Activated T-helper 17 cell treated with anti-CD3 and anti-CD28 coated beads, Interleukin-2, amount 50 U/mL, for 72 hours (primary cell): ENCODE measurements around the gene HLA-A. TPM values are rescaled to one million over a fixed set of nuclear protein-coding genes. Genes with fewer than 3 reads are reported as not detected.

Experiments used
- ATAC-seq: fragments of 150-1000 bp; cut with Tn5 transposase; replicated peaks from 2 replicates; pipeline ENCODE4 v1.10.0; 2021; ENCODE audit warnings: mild to moderate bottlenecking, moderate library complexity
- H3K27ac Mint-ChIP-seq: one replicate; pipeline ENCODE4 v1.8.0; 2022; ENCODE audit warnings: mixed read lengths
- H3K27me3 Mint-ChIP-seq: one replicate; pipeline ENCODE4 v1.8.0; 2022; ENCODE audit warnings: mixed read lengths
- H3K36me3 Mint-ChIP-seq: one replicate; pipeline ENCODE4 v1.8.0; 2022; ENCODE audit warnings: low read depth, mild to moderate bottlenecking, mixed read lengths
- H3K4me1 Mint-ChIP-seq: one replicate; pipeline ENCODE4 v1.8.0; 2022; ENCODE audit warnings: mixed read lengths
- H3K4me3 Mint-ChIP-seq: one replicate; pipeline ENCODE4 v1.8.0; 2022; ENCODE audit warnings: mild to moderate bottlenecking, mixed read lengths
- H3K9me3 Mint-ChIP-seq: one replicate; pipeline ENCODE4 v1.8.0; 2022; ENCODE audit warnings: mixed read lengths
- total RNA-seq, 2 donors: library from RNA; stranded (reverse); gene quantifications; one replicate each; pipeline ENCODE4 v1.2.3, GENCODE V29; 2022

Gene HLA-A
- total RNA-seq: 1,000 to 10,000 TPM; 1,094 to 1,926 TPM

DNA sequence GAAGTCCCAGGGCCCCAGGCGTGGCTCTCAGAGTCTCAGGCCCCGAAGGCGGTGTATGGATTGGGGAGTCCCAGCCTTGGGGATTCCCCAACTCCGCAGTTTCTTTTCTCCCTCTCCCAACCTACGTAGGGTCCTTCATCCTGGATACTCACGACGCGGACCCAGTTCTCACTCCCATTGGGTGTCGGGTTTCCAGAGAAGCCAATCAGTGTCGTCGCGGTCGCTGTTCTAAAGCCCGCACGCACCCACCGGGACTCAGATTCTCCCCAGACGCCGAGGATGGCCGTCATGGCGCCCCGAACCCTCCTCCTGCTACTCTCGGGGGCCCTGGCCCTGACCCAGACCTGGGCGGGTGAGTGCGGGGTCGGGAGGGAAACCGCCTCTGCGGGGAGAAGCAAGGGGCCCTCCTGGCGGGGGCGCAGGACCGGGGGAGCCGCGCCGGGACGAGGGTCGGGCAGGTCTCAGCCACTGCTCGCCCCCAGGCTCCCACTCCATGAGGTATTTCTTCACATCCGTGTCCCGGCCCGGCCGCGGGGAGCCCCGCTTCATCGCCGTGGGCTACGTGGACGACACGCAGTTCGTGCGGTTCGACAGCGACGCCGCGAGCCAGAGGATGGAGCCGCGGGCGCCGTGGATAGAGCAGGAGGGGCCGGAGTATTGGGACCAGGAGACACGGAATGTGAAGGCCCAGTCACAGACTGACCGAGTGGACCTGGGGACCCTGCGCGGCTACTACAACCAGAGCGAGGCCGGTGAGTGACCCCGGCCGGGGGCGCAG, at the start of gene HLA-A:
Gene HLA-A, plus strand, starts transcription at position 258 of the 778 bp plus-strand sequence. Its CDS starts 22 bp downstream, at position 280.
- peak; percentile 93 for ATAC-seq
- H3K27ac Mint-ChIP-seq: peak within 1 kb of the TSS; percentile 100
- H3K36me3 Mint-ChIP-seq: peaks cover 56% of the 10 kb centered on the region
- H3K27me3 Mint-ChIP-seq: no peaks in the 10 kb centered on the region
- peak within 1 kb of the TSS; percentile 99 for H3K4me3 Mint-ChIP-seq
- H3K9me3 Mint-ChIP-seq: no peaks in the 10 kb centered on the region
- H3K4me1 Mint-ChIP-seq: peaks cover 20% of the 10 kb centered on the region

DNA sequence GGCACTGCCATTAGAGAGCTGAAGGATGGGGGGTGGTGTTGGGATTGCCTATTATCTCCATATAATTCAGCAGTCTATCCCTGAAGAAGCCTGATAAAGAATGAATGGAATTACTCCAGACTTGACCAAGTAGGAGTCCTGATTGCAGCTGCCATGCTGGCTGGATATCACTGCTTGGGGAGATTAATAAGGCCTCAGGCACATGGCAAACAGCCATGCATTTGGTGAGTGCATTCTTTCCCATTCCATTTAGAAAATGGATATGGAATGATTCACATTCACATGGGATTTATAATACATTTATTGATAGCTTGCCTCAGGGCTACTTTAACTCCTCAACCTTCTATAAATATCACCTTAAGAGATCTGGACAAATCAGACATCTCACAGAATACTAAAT, 49.6 kb upstream of the HLA-A start:
- Mint-ChIP-seq H3K4me1 (peaks cover 5% of the 10 kb centered on the region), H3K4me3 (no peak overlapping the region), H3K9me3 (no peaks in the 10 kb centered on the region), H3K27ac (no peak overlapping the region), H3K36me3 (peaks cover 10% of the 10 kb centered on the region), H3K27me3 (no peaks in the 10 kb centered on the region)
- ATAC-seq: no peak

DNA sequence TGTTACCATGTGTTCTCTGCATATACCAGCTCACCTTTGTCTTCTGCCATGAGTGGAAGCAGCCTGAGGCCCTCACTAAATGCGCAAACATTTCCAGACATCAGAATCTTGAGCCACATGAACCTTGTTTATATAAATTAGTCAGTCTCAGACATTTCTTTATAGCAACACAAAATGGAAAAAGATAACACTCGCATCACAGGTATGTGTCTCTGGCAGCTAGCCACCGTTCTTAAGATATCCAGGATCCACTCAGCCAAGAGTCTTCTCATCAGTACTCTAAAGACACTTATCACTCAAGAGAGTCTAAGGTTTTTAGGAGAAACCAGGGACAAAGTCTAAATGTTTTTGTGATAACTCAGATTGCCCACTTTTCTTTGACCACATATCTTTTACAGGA, 43.1 kb upstream of the HLA-A start:
- Mint-ChIP-seq H3K4me1 (no peaks in the 10 kb centered on the region), H3K36me3 (no peaks in the 10 kb centered on the region), H3K27me3 (no peaks in the 10 kb centered on the region), H3K9me3 (no peaks in the 10 kb centered on the region), H3K27ac (no peak overlapping the region), H3K4me3 (no peak overlapping the region)
- no peak for ATAC-seq

DNA sequence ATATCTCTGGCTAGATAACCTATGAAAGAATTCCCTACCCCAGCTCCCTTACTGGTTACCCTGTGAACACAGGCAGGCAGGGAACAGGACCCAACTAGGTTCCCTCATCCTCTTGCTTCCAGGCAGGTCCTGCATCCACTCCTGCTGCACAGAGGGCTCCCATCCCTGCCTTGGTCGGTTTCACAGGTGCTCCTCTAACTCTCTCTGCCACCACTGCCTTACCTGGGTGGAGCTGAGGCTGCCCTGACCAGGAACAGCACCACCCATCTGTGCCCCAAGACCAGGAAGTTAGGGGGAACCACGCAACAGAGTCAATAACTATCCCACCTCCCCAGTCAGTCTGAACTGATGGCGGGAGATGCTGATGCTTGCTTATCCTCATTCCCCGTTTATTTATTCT, 37.0 kb upstream of the HLA-A start:
- ATAC-seq: no peak
- no peaks in the 10 kb centered on the region for H3K9me3 Mint-ChIP-seq
- no peaks in the 10 kb centered on the region for H3K36me3 Mint-ChIP-seq
- no peaks in the 10 kb centered on the region for H3K27me3 Mint-ChIP-seq
- no peaks in the 10 kb centered on the region for H3K4me1 Mint-ChIP-seq
- no peak overlapping the region for H3K27ac Mint-ChIP-seq
- no peak overlapping the region for H3K4me3 Mint-ChIP-seq

DNA sequence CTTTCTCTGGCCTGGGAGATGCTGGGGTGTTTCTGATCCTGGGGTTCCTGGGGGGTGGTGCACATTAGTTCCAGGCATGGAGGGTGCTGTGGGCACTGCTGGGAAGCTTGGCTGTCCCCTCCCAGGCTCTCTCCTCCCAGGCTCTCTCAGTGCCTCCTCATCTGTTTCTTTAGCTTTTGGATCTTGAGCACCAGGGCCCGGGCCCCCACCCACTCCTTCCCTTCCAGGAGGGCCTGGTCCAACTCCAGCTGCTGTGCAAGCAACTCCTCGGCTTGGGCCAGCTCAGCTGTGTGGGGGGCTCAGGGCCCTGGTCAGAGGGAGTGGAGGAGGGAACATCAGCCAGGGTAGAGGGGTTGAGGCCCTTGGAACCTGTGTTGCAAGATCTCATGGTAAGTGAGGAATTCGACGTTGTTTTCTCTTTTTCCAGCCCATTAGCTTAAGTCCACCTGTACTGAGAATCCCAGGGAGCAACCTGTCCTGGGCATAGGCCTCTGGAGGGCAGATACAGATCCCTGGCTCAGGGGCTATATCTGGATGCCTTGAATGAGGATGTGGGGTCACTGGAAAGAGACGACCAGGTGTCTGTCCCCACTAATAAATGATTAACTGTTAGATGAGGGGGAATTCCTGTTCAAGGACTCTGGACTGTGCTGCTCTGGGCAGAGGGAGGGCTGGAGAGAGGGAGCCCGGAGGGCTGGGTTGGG, 34.5 kb upstream of the HLA-A start:
- H3K36me3 Mint-ChIP-seq: no peaks in the 10 kb centered on the region
- H3K27ac Mint-ChIP-seq: no peak overlapping the region
- no peaks in the 10 kb centered on the region for H3K9me3 Mint-ChIP-seq
- no peak for ATAC-seq
- no peak overlapping the region for H3K4me3 Mint-ChIP-seq
- peaks cover 4% of the 10 kb centered on the region for H3K4me1 Mint-ChIP-seq
- H3K27me3 Mint-ChIP-seq: no peaks in the 10 kb centered on the region

DNA sequence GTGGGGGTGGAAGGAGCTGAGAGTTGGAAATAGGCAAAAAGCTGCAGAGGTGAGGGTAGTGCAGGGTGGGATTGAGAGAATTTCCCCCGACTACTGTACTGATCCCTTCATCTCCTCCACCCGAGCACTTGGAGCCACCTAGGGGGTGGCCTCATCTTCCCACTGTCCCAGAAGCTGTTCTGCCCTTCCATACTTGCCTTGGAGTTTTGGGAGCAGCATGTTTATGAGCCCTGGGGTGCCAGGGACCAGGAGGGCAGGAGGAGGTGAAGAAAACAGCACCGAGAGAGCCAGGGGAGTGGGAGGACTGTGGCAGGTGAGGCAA, 34.0 kb upstream of the HLA-A start:
- H3K36me3 Mint-ChIP-seq: no peaks in the 10 kb centered on the region
- no peaks in the 10 kb centered on the region for H3K27me3 Mint-ChIP-seq
- no peak for ATAC-seq
- H3K27ac Mint-ChIP-seq: no peak overlapping the region
- no peaks in the 10 kb centered on the region for H3K9me3 Mint-ChIP-seq
- peaks cover 4% of the 10 kb centered on the region for H3K4me1 Mint-ChIP-seq
- no peak overlapping the region for H3K4me3 Mint-ChIP-seq

DNA sequence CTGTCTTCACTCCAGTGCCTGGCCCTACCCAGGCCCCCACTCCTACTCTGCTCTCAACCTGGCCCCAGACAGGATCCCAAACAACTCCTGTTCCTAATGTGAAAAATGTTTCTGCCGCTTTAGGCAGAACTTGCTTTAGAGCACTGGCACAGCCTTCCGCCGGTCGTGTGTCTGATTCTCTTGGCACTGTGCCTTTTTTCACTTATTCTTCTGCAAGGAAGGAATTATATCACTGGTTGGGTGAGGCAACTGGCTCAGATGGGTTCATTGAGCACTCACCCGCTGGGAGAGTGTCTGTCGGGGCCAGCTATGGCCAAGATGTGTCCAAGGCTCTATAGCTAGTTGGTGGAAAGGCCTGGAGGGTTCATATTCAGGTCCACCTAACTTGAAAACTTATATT, 33.6 kb upstream of the HLA-A start:
- Mint-ChIP-seq H3K27ac (no peak overlapping the region), H3K36me3 (no peaks in the 10 kb centered on the region), H3K9me3 (no peaks in the 10 kb centered on the region), H3K27me3 (no peaks in the 10 kb centered on the region), H3K4me3 (no peak overlapping the region), H3K4me1 (peaks cover 4% of the 10 kb centered on the region)
- ATAC-seq: no peak

DNA sequence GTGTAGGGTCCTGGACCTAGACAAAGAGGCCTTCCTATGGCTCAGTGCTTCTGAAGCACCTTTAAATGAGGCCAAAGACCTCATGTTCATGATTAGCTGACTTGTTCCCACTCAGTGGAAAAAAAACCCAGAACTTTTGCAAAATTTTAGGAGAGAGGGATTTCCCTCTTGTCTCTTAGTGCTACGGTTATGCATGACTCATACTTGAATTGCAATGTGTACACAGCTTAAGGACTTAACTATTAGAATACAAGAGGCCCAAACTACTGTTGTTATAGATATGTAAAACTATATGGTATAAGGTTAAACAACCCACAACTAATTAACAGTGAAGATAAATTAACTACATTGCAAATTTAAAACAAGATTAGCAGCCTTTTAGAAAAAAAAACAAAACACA, 32.3 kb upstream of the HLA-A start:
- no peak overlapping the region for H3K27ac Mint-ChIP-seq
- H3K4me1 Mint-ChIP-seq: peaks cover 4% of the 10 kb centered on the region
- no peaks in the 10 kb centered on the region for H3K9me3 Mint-ChIP-seq
- no peaks in the 10 kb centered on the region for H3K36me3 Mint-ChIP-seq
- H3K27me3 Mint-ChIP-seq: no peaks in the 10 kb centered on the region
- H3K4me3 Mint-ChIP-seq: peak overlapping the region; percentile 17
- peak; percentile 76 for ATAC-seq

DNA sequence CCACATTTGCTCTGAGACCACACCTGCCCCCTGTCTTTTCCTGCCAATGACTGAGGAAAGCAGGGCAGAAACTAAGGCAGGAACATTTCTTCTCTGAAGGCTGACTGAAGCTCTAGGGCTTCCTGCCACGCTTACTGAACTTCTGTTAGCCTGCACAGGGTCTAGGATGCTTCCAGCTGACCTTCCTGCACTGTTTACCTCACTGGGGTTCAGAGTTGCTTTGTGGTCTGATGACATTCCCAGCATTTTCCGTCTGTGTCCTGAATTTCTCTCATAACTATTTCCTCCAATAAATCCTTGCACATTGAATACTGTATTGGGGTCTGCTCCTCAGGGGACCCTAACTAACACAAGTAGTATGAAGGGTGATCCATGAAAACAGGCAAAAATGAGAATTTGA, 29.5 kb upstream of the HLA-A start:
- no peaks in the 10 kb centered on the region for H3K36me3 Mint-ChIP-seq
- no peaks in the 10 kb centered on the region for H3K27me3 Mint-ChIP-seq
- peaks cover 4% of the 10 kb centered on the region for H3K4me1 Mint-ChIP-seq
- H3K4me3 Mint-ChIP-seq: no peak overlapping the region
- no peak for ATAC-seq
- H3K9me3 Mint-ChIP-seq: no peaks in the 10 kb centered on the region
- H3K27ac Mint-ChIP-seq: no peak overlapping the region

DNA sequence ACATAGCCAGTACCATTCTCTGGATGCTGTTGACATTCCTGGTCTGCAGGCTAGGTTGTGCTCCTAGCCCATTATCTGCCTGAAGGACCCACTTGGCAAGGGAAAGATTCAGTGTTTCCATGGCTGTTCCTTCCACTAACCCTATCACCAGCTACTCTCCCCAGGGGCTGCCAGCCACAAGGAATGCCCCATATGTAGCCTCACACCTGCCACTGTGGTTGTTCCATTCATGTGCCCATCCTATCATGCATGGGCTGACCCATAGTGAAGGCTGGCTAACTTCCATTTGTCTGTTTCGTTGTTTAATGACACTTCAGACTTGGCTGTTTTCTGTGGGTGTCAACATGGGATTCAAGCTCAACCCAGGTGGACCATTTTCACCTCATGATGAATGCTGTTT, 25.6 kb upstream of the HLA-A start:
- Mint-ChIP-seq H3K4me3 (no peak overlapping the region), H3K9me3 (no peaks in the 10 kb centered on the region), H3K27me3 (no peaks in the 10 kb centered on the region), H3K27ac (no peak overlapping the region), H3K36me3 (no peaks in the 10 kb centered on the region), H3K4me1 (no peaks in the 10 kb centered on the region)
- ATAC-seq: no peak

DNA sequence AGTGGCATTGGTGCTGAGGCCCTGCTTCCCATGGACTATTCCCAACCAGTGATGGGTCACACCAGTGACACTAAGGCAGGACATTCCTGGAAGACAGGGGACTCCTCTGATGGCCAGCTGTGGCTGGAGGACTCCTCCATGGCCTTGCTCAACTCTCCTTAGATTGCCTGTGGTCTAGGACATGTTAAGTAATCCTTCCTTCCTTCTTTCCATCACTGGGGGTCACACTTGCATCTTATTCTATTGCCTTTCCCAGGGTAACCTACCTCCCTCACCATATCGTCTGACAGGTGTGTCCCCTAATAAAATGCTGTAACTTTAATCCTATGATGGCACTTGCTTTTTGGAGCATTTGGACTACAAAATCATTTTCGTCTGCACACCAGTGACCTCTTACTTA, 24.5 kb upstream of the HLA-A start:
- H3K27me3 Mint-ChIP-seq: no peaks in the 10 kb centered on the region
- no peak overlapping the region for H3K4me3 Mint-ChIP-seq
- H3K9me3 Mint-ChIP-seq: no peaks in the 10 kb centered on the region
- H3K36me3 Mint-ChIP-seq: no peaks in the 10 kb centered on the region
- H3K27ac Mint-ChIP-seq: no peak overlapping the region
- no peak for ATAC-seq
- H3K4me1 Mint-ChIP-seq: no peaks in the 10 kb centered on the region

DNA sequence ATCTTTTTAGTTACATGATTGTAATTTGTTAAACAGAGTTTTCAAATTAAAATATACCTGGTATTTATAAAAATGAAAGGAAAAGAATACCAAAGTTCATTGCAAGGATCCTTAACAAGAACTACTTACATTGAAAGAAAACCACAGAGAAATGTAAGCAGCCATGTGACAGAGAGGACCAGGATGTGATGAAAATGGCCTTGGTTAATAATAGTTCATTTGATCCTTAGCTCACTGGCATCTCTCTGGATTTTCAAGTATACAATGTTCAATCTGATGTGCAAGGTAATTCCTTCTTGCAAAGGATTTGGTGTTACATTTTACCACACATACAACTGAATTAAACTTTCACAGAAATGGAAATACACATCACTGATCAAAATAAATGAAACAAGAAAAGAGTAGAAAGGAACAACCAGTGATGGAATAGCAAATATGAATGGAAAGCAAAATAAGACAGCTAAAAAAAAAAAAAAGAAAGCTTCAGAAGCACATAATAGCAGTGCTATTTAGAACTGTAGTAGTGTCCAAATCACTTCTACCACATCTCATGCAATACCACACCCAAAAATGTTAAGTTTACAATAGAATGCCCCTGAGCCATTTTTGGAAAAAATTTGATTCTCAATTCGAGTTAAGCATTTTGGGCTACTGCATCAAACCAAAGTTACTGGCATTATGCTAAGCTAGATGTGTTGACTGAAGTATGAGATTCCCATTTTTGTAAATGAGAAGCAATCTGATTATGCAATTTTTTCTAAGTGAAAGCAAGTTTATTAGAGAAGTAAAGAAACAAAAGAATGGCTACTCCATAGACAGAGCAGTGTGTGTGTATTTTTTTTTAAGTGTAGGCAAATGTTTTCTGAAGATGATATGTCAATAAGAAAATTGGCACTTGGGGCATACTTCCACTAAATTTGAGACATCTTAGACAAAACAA, 22.6 kb upstream of the HLA-A start:
- H3K36me3 Mint-ChIP-seq: peaks cover 3% of the 10 kb centered on the region
- H3K27ac Mint-ChIP-seq: no peak overlapping the region
- no peaks in the 10 kb centered on the region for H3K27me3 Mint-ChIP-seq
- no peaks in the 10 kb centered on the region for H3K4me1 Mint-ChIP-seq
- H3K9me3 Mint-ChIP-seq: no peaks in the 10 kb centered on the region
- no peak overlapping the region for H3K4me3 Mint-ChIP-seq
- no peak for ATAC-seq

DNA sequence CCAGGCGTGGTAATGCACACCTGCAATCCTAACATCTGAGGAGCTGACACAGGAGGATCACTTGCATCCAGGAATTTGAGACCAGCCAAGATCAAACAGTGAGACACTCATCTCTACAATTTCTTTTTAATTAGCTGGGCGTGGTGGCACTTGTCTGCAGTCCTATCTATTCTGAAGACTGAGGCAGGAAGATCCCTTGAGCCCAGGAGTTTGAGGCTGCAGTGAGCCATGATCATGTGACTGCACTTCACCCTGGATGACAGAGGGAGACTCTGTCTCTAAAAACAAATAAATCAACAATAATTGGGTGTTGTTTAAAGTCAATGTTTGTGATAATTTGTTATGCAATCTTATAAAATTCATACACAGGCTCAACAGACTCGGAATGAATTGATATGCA, 18.0 kb upstream of the HLA-A start:
- ATAC-seq: no peak
- H3K4me3 Mint-ChIP-seq: peak overlapping the region; percentile 83
- no peaks in the 10 kb centered on the region for H3K4me1 Mint-ChIP-seq
- H3K9me3 Mint-ChIP-seq: no peaks in the 10 kb centered on the region
- H3K27me3 Mint-ChIP-seq: no peaks in the 10 kb centered on the region
- peak overlapping the region; percentile 55 for H3K27ac Mint-ChIP-seq
- H3K36me3 Mint-ChIP-seq: peaks cover 29% of the 10 kb centered on the region

DNA sequence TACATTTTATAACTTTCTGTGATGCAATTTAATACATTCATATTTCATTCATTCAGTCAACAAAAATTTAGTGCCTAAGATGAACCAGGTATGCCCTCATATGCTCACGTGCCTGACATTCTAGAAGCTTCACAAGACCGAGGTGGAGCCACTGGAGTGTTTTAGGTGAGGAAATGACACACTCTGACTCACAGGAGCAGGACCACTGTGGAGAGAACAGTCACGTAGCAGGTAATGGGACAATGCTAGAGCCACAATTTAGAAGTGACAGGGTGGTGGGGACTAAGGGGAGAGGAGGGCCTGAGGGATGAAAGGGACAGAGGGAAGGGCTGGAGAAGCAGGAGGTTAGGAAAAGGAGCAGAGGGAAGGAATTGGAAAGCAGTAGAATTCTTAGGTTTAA, 17.6 kb upstream of the HLA-A start:
- Mint-ChIP-seq H3K9me3 (no peaks in the 10 kb centered on the region), H3K4me3 (peak overlapping the region; percentile 83), H3K4me1 (no peaks in the 10 kb centered on the region), H3K36me3 (peaks cover 34% of the 10 kb centered on the region), H3K27ac (peak overlapping the region; percentile 55), H3K27me3 (no peaks in the 10 kb centered on the region)
- peak; percentile 78 for ATAC-seq
